Measurements from ENCODE around the gene RANBP3.

GRCh38 chr19:5966941-5967340, 11.0 kb downstream of the RANBP3 start:
- TF ChIP-seq SUZ12 (IDR thresholded peaks at IDR 0.05; ENCODE audit: extremely low read depth, insufficient read depth, insufficient read length), result no peak
- no peak for TF ChIP-seq ZNF274 (IDR thresholded peaks at IDR 0.05; ENCODE audit: low read depth, low read length)

All from NT2/D1 (cell line).